Lower leg skin (tissue), 4 donors: Measurements from ENCODE around the gene ADAT3. TPM values are rescaled to one million over a fixed set of nuclear protein-coding genes. Genes with fewer than 3 reads are reported as not detected.

Experiments
- DNase-seq, 2 donors: peaks; one replicate each; pipeline ENCODE4 v3.0.0-alpha.2; 2019; ENCODE audit warnings: low spot score in 2 of 2
- H3K4me3 ChIP-seq: fragments of 200-600 bp; sonication (generic); 2 replicates; pipeline ENCODE4 v1.5.1; 2017; ENCODE audit warnings: mild to moderate bottlenecking, low read depth; ENCODE audit not compliant: poor library complexity, severe bottlenecking
- POLR2A ChIP-seq, 2 donors: fragments of 450-650 bp; IDR thresholded peaks; one replicate each; pipeline ENCODE4 v1.6.1; 2016 to 2017; ENCODE audit warnings: antibody characterized with exemption in 2 of 2, mild to moderate bottlenecking in 1 of 2, moderate library complexity in 1 of 2
- WGBS, 2 donors: methylation state at CpG; one replicate each; pipeline ENCODE4 v1.1.5; 2018; 5-methylcytosine and 5-hydroxymethylcytosine counted together
- intact Hi-C: fragments of 100-400 bp; cut with DNase I; formaldehyde crosslinking; loops from one replicate; pipeline ENCODE4 v1.15.0; 2023; ENCODE audit warnings: low total_unique reads
- total RNA-seq, 4 donors: library from RNA; depleted of rRNA; stranded (reverse); fragments of >200 nt; gene quantifications; one replicate each; pipeline ENCODE4 v1.1.0, GENCODE V29; 2016
- TF ChIP-seq, protein P1 (sequence below), 3 donors: fragments of 450-650 bp; IDR thresholded peaks; one replicate each; pipeline ENCODE4 v1.5.1; 2016; ENCODE audit warnings: antibody characterized with exemption in 3 of 3, mild to moderate bottlenecking in 3 of 3, moderate library complexity in 2 of 3

ADAT3 gene
- total RNA-seq, 4 donors from 2014 or later = 20.1 to 27.3 (median 25.7) TPM

- no peak overlapping the region for H3K4me3 ChIP-seq
- DNase-seq = no peak
- TF ChIP-seq, protein P1, sequence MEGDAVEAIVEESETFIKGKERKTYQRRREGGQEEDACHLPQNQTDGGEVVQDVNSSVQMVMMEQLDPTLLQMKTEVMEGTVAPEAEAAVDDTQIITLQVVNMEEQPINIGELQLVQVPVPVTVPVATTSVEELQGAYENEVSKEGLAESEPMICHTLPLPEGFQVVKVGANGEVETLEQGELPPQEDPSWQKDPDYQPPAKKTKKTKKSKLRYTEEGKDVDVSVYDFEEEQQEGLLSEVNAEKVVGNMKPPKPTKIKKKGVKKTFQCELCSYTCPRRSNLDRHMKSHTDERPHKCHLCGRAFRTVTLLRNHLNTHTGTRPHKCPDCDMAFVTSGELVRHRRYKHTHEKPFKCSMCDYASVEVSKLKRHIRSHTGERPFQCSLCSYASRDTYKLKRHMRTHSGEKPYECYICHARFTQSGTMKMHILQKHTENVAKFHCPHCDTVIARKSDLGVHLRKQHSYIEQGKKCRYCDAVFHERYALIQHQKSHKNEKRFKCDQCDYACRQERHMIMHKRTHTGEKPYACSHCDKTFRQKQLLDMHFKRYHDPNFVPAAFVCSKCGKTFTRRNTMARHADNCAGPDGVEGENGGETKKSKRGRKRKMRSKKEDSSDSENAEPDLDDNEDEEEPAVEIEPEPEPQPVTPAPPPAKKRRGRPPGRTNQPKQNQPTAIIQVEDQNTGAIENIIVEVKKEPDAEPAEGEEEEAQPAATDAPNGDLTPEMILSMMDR (IDR thresholded peaks at IDR 0.05) = no peak
- no peak for TF ChIP-seq POLR2A (IDR thresholded peaks at IDR 0.05)
- WGBS, 2 donors = 59 to 71% methylated on average over 5 to 11 of the region's 11 CpGs
- intact Hi-C loops = no loop called here
Measured at GRCh38 chr19:1935484-1936208, 30.4 kb downstream of the ADAT3 start.

DNA sequence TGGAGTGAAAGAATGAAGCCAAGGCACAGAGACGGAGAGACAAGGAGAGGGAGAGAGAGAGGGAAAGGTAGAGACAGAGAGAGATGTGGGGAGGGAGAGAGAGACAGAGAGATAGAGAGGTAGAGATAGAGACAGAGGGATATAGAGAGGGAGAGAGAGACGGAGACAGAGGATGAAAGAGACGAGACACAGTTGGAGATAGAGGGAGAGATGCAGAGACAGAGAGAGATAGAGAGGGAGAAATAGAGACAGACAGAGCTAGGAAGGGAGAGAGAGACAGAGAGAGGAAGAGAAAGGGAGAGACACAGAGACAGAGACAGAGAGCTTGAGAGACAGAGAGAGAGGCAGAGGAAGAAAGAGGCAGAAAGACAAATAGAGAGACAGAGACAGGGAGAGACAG is 31.2 kb downstream of the ADAT3 start:
- no peak for DNase-seq
- no peak for TF ChIP-seq POLR2A (IDR thresholded peaks at IDR 0.05)
- TF ChIP-seq, protein P1 (IDR thresholded peaks at IDR 0.05) = no peak
- 83 to 85% methylated on average over 3 of the region's 3 CpGs for WGBS, 2 donors
- intact Hi-C loops = no loop called here
- H3K4me3 ChIP-seq = no peak overlapping the region

DNA sequence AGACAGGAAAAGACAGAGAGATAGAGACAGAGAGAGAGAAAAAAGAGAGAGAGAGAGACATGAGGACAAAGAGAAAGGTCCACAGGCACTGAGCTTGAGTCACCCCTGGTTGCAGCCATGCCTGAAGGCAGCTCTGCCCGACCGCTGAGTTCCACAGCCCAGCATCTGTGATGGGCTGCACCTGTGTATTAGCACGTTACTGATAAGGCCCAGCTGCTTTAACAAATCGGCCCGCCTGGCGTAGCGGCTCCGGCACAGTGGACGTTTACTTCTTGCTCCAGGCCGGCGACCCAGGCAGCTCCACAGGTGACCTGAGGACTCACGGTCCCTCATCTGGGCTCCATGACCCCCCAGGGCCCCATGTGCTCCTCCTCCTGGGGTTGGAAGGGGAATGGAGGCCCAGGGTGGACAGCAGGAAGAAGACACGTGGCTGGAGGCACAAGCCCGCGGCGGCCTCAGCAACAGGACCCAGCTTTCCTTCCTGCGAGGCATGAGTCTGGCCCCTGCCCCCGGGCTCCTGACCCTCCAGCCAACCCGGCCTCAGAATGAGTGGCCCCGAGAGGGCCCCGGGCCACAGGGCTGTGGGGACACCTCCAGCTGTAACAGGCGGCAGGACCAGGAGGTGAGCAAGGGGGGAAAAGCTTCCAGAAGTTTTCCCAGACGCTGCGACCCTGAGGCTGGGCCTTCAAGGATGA is 31.9 kb downstream of the ADAT3 start:
- TF ChIP-seq, protein P1 (IDR thresholded peaks at IDR 0.05) = no peak
- no peak for TF ChIP-seq POLR2A (IDR thresholded peaks at IDR 0.05)
- 92 to 94% methylated on average over 24 of the region's 24 CpGs for whole genome bisulfite sequencing, 2 donors
- no peak for DNase-seq
- no peak overlapping the region for H3K4me3 ChIP-seq
- intact Hi-C loops = no loop called here

- intact Hi-C loops = no loop called here
- TF ChIP-seq, protein P1 (IDR thresholded peaks at IDR 0.05) = no peak
- no peak for TF ChIP-seq POLR2A (IDR thresholded peaks at IDR 0.05)
- no peak for DNase-seq
- H3K4me3 ChIP-seq = no peak overlapping the region
- 82 to 84% methylated on average over 7 of the region's 7 CpGs for WGBS, 2 donors
Measured at GRCh38 chr19:1938071-1938470, 32.9 kb downstream of the ADAT3 start.

GRCh38 chr19:1941146-1942077 is 36.2 kb downstream of the ADAT3 start, which contains the start of gene CSNK1G2:
TSS of gene CSNK1G2 (plus strand) at chr19:1941172. CDS start at chr19:1969773, 28,601 bp downstream.
- TF ChIP-seq POLR2A (IDR thresholded peaks at IDR 0.05) = no peak
- TF ChIP-seq, protein P1 (IDR thresholded peaks at IDR 0.05) = no peak
- peak within 1 kb of the TSS; percentile 62 for H3K4me3 ChIP-seq
- WGBS, 2 donors = 0 to 1% methylated on average over 24 to 43 of the region's 97 CpGs
- intact Hi-C loops = no loop called here
- DNase-seq = peak in 1 of 2 donors; percentile 92
